Activated CD8-positive, alpha-beta memory T cell treated with anti-CD3 and anti-CD28 coated beads, Interleukin-2, amount 50 U/mL, for 4 hours (primary cell): ENCODE measurements around the gene SPATA9.
A peak's percentile ranks its signal among the peaks of the same experiment; 100 is the strongest.
"Not testable (repeated sequence)": the region's sequence is repeated elsewhere in the genome, so short reads cannot be mapped to it uniquely, and the experiment has no call there.

ENCODE experiments used
- DNase-seq: peaks from one replicate; pipeline ENCODE4 v3.0.0-alpha.2; 2020

Gene SPATA9

GRCh38 chr5:95643152-95643551 lies 39.6 kb downstream of the SPATA9 start:
- DNase-seq, result no peak

GRCh38 chr5:95641741-95642220 lies 41.0 kb downstream of the SPATA9 start:
- DNase-seq, result no peak

- no peak for DNase-seq
Observed at GRCh38 chr5:95638632-95639031, 44.2 kb downstream of the SPATA9 start.

- no peak for DNase-seq
Observed at GRCh38 chr5:95634081-95634480, 48.7 kb downstream of the SPATA9 start.

- DNase-seq, result no peak
Observed at GRCh38 chr5:95633671-95634070, 49.1 kb downstream of the SPATA9 start.

GRCh38 chr5:95632942-95633341 lies 49.8 kb downstream of the SPATA9 start:
- not testable (repeated sequence) for DNase-seq

- DNase-seq, result peak; percentile 56
Observed at GRCh38 chr5:95631991-95632675, 50.7 kb downstream of the SPATA9 start.

GRCh38 chr5:95631255-95631958 lies 51.4 kb downstream of the SPATA9 start:
- DNase-seq, result no peak

- DNase-seq, result no peak
Observed at GRCh38 chr5:95630394-95630917, 52.3 kb downstream of the SPATA9 start.

- DNase-seq, result no peak
Observed at GRCh38 chr5:95628933-95629332, 53.9 kb downstream of the SPATA9 start.

GRCh38 chr5:95627971-95628810 lies 54.6 kb downstream of the SPATA9 start:
- no peak for DNase-seq

- no peak for DNase-seq
Observed at GRCh38 chr5:95626701-95627100, 56.1 kb downstream of the SPATA9 start.

GRCh38 chr5:95624368-95624767 lies 58.4 kb downstream of the SPATA9 start:
- DNase-seq, result no peak

- no peak for DNase-seq
Observed at GRCh38 chr5:95623706-95624105, 59.1 kb downstream of the SPATA9 start.

- no peak for DNase-seq
Observed at GRCh38 chr5:95621839-95622629, 60.8 kb downstream of the SPATA9 start.

GRCh38 chr5:95620870-95621838 lies 61.6 kb downstream of the SPATA9 start:
- peak; percentile 39 for DNase-seq

GRCh38 chr5:95620030-95620869 lies 62.5 kb downstream of the SPATA9 start, which contains the start of gene GPR150:
TSS of gene GPR150 (plus strand) at chr5:95620087. CDS start at chr5:95620276, 189 bp downstream.
- peak; percentile 66 for DNase-seq

- no peak for DNase-seq
Observed at GRCh38 chr5:95619514-95620029, 63.2 kb downstream of the SPATA9 start.

GRCh38 chr5:95619096-95619495 lies 63.7 kb downstream of the SPATA9 start:
- DNase-seq, result no peak

- no peak for DNase-seq
Observed at GRCh38 chr5:95617057-95617456, 65.7 kb downstream of the SPATA9 start.
